ENCODE measurements around the gene MTFP1. TPM values are rescaled to one million over a fixed set of nuclear protein-coding genes. Genes with fewer than 3 reads are reported as not detected.

Gene MTFP1
- total and polyA plus RNA-seq, 9 of the 15 experiments (the other 6 are each of a cell fraction or from before 2014, with no cell fraction given): 10.7 to 52.0 (median 30.1) TPM

GRCh38 chr22:30438559-30438958, 13.0 kb downstream of the MTFP1 start:
- BruUV-seq (replicated peaks): no TSS peak
- peak; percentile 85 for TF ChIP-seq NR2C1 (IDR thresholded peaks at IDR 0.05)
- TF ChIP-seq NR2C1 (tag; IDR thresholded peaks at IDR 0.05): peak; percentile 86
- TF ChIP-seq STAT5B (CRISPR knock-in tag; IDR thresholded peaks at IDR 0.05): no peak
- 0 out of 2 replicates have a peak, but pooled peaks have one; percentile 35 for TF ChIP-seq NR2C2 (CRISPR knock-in tag; IDR thresholded peaks at IDR 0.05)
- TF ChIP-seq NR2C2 (tag; IDR thresholded peaks at IDR 0.05): peak; percentile 54; the same call in 1 of the 2 replicates
- no peak for TF ChIP-seq KLF6 (CRISPR knock-in tag; IDR thresholded peaks at IDR 0.05; ENCODE audit: borderline replicate concordance)
- TF ChIP-seq ZNF668 (CRISPR knock-in tag; IDR thresholded peaks at IDR 0.05): no peak
- TF ChIP-seq ZBTB17 (CRISPR knock-in tag; IDR thresholded peaks at IDR 0.05): no peak
- no peak for TF ChIP-seq U2AF2 (optimal IDR thresholded peaks at IDR 0.05; ENCODE audit: low read depth, low read length)

More at GRCh38 chr22:30438559-30438958, 13.0 kb downstream of the MTFP1 start:
- no peaks in the 10 kb centered on the region; the same call in 1 of the 2 replicates for H3K9me3 ChIP-seq (replicated peaks; ENCODE audit: control insufficient read depth, insufficient read depth, low read depth, low read length)
- H3K4me2 ChIP-seq (ENCODE audit: insufficient read depth, low read length): no peak overlapping the region
- H3K27ac ChIP-seq (ENCODE audit: extremely low read depth, low read depth, low read length): 0 out of 3 replicates have a peak overlapping the region, but pooled peaks have one; percentile 5
- intact Hi-C loops (cut with micrococcal nuclease) (no loop called here), in situ Hi-C loops (cut with MboI) (no loop called here)
- DNase-seq (ENCODE audit: extremely low read depth in 1 of 4, low spot score in 3 of 4): peak in 3 of 4 experiments; percentile 19 to 55 (median 21)
- 12% methylated on average over 3 of the region's 3 CpGs for WGBS (ENCODE audit: insufficient coverage, low coverage, missing lambda C conversion rate)
- no peaks in the 10 kb centered on the region for H3K79me2 ChIP-seq (ENCODE audit: control insufficient read depth, insufficient read depth, low read length)
- H3K4me3 ChIP-seq: no peak overlapping the region
- no peak for FAIRE-seq
- peak overlapping the region; percentile 51; the same call in 1 of the 2 replicates for H2AFZ ChIP-seq (ENCODE audit: low read depth, low read length)
- H3K9ac ChIP-seq (ENCODE audit: insufficient read depth in 1 of 2, low read depth in 2 of 2, low read length in 2 of 2): no peak overlapping the region; a peak in 1 of 4 replicates
- CTCF ChIA-PET (ENCODE audit: low intra/inter-chr PET ratio): no interaction called here
- H3K9me1 ChIP-seq (ENCODE audit: control insufficient read depth, insufficient read depth, low read length): no peaks in the 10 kb centered on the region
- ATAC-seq: peak; percentile 27; the same call in 2 of the 3 replicates
- H4K20me1 ChIP-seq (replicated peaks; ENCODE audit: control insufficient read depth, insufficient read depth, low read length): no peaks in the 10 kb centered on the region
- H3K36me3 ChIP-seq (ENCODE audit: control insufficient read depth, insufficient read depth, low read length): no peaks in the 10 kb centered on the region
- H3K27me3 ChIP-seq (ENCODE audit: control insufficient read depth in 2 of 2, insufficient read depth in 2 of 2, low read length in 2 of 2): no peaks in the 10 kb centered on the region
- POLR2A ChIA-PET: interaction anchor here (0.6 to 1.3 kb wide), 4 partner anchors 9 to 625 kb away, joined by 4 to 5 read pairs (median 4); no protein-coding TSS in a partner anchor
- peaks cover 35 to 42% of the 10 kb centered on the region in 2 experiments for H3K4me1 ChIP-seq (replicated peaks in 1 of 2; ENCODE audit: control insufficient read depth in 2 of 2, insufficient read depth in 2 of 2, low read length in 2 of 2)
